CD4-positive, alpha-beta T cell treated with Interferon alpha-2 for 1 hour (primary cell): ENCODE data around the gene TBL1Y.
"Not testable (repeated sequence)": the region's sequence is repeated elsewhere in the genome, so short reads cannot be mapped to it uniquely, and the experiment has no call there.

Source experiments
- DNase-seq, 2 donors: peaks; one replicate each; pipeline ENCODE4 v3.0.0-alpha.2; 2020 to 2022

TBL1Y gene

DNA sequence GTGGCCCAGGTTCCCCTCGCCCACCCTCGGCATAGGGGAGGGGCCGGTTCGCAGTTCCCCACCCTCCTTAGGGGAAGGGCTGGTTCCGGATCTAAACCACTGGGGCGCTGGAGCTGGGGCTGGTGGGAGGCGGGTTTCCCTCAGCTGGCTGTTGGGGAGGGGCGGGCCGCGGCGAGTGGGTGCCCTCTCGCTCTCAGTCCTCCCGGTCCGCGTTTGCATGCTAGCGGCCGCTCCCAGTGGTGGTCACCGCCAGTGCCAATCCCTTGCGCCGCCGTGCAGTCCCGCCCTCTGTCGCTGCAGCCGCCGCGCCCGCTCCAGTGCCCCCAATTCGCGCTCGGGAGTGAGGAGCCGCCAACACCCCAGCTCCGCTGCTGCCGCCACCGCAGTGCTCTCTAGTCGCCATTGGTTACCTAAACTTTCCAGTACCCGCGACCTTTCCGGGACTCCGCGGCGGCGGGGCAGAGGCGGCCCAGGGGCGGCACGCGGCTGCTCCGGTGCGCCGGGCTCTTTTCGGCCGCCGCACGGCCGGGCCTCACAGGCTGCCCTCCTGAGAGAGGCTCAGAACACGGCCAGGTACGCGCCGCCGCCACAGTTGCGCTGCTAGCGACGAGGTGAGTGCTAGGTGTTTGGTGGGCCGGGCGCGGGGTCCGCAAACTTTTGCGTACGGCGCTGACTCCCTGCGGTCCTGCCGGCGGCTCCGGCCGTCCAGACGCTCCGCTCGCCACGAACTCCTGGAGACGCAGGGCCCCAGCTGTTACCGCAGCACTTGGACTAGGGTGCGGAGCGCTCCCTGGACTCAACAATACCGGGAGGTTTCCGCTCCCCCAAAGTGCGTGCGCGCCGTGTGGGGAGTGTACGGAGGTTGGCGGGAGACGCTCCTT is at the start of gene TBL1Y:
Gene TBL1Y, plus strand, starts transcription at position 326 of the 881 bp plus-strand sequence. CDS start 114,388 bp downstream, outside the sequence.
- DNase-seq: no peak

DNA sequence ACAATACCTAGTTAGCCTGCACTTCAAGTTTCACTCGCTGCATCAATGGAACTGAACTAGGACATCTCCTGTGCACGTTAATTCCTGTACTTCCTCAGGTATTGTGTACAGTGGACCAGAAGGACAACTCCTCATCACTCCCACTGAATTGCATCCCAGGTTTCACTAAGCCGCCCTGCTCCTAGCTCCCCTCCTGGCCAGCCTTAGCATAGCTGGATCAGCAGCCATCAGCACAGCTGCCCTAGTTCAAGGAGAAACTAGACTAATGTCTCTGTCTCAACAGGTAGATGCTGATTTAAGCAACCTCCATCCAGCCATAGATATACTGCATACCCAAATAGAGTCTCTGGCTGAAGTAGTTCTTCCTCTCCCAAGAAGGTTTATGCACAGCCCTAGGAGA is 16.0 kb upstream of the TBL1Y start:
- DNase-seq: no peak

DNA sequence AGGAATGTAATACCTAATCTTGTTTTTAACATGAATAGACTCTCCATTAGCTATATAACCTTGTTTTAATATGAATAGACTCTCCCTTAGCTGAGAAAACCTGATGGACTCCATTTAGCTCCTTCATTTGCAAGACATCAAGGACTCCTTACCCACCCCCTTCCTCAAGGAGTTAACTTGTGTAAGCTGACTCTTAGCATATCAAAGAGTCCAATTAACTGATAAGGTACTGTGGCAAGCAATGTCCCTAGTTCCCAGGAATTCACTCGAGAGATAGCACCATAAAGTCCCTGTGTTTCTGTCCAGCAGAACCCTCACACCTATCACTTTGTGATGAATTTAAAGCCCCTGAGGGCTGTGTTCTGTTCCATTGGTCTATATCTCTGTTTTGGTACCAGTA is 15.3 kb upstream of the TBL1Y start:
- DNase-seq: no peak

DNA sequence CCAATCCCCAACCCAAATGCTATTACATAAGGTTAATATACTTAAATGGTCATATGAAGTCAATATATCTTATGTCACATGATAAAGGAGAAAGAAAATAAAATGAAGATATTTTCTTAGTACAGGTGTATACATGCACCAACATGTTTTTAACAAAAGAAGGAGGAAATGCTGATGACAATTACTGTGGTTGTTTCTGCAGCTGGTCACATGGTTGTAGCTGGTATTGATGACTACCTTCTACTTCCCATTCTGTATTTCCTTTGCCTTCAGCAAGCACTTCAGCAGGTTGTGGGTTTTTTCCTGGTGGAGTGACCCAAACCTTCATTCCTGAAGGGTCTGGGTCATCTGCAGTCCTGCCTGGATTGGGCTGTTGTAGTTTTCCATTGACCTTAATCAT is 8.4 kb upstream of the TBL1Y start:
- not testable (repeated sequence) for DNase-seq

DNA sequence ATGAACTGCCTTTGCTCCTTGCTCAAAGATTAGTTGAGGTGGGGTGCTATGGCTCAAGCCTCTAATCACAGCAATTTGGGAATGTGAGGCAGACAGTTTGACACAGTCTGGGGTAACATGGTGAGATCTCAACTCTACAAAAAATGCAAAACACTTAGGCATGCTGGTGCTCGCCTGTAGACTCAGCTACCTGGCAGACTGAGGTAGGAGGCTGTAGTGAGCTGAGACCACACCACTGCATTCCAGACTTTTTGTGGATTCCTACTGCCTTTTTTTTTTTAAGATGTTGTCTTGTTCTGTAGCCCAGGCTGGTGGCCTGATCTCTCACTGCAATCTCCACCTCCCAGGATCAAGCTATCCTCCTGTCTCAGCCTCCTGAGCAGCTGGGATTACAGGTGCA is 2.9 kb upstream of the TBL1Y start:
- no peak for DNase-seq

DNA sequence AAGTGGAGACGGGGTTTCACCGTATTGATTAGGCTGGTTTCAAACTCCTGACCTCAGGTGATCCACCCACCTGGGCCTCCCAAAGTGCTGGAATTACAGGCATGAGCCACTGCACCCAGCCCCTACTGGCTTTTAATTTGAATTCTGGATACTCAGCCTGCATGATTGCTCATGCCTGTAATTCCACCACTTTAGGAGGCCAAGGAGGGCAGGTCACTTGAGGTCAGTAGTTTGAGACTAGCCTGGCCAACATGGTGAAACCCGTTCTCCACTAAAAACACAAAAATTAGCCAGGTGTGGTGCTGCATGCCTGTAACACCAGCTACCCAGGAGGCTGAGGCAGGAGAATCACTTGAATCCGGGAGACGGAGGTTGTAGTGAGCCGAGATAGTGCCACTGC is 2.5 kb upstream of the TBL1Y start:
- DNase-seq: not testable (repeated sequence)

DNA sequence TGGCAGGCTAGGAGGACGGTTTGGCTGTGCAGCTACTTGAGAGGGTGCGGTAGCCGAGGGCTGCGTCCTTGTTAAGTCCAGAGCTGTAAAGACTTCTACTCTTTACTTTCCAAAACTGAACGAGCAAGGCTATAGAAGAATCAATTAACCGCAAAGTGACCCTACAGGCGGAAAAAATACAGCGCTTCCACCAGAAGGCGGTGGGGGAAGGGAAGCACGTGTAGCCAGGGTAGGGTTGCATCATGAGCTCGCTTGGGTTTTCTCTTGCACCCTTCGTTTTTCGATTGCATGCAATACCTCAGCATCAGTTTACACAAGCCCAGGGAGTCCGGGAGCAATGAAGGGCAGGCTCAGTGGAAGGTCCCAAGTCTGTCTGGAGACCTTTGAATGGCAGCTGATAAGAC is 1.4 kb upstream of the TBL1Y start:
- DNase-seq: no peak

DNA sequence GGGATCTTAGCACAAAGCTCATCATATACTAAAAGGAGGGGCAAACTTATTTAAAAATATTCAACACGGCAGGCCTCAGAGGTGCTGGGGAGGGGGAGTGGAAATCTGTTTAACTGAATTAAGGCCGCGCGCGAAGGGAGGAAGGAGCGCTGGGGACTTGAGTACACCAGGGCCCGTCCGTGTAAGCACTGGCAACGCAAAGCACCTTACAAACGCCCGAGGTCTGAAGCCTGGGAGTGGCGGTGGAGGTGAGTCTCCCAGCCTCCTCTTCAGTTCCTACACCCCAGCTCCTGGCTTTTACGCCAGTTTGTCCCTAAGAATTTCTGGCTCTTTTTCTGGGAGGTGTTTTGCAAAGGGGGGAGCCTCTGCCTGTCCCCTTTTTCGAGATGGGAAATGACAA is 641 bp upstream of the TBL1Y start:
- no peak for DNase-seq

DNA sequence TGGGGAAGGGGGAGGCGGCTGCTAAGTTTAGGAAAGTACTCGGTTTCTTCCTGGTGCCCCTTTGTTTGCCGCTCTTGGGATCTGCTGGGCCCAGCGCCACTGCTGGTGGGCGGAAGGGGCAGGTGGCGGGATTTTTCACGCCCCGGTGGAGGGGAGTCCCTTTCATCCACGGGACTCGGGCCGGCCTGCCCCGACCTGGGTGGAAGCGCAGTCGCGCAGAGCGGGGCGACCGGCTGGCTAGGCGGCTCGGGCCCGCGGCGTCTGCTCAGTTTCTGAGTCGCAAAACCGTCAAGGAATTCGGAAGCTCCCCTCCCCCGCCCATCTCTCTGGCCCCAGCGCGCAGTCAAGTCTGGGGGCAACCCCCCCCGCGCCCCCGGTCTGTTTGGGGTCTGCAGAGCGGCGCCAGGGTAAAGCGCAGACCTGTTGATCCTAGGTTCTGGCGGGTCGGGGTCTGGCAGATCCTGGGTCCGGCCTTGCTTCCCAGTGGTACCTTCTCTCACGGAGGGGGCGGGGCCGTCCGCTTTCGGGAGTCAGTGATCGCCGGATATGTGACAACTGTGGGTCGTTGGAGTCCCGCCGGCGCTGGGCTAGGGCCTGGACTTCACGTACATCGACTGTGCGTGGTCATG is 870 bp downstream of the TBL1Y start, which contains the start of gene AMELY:
Gene AMELY, minus strand, starts transcription at position 500 of the 629 bp plus-strand sequence. CDS start 39,144 bp downstream, outside the sequence.
- DNase-seq: no peak

DNA sequence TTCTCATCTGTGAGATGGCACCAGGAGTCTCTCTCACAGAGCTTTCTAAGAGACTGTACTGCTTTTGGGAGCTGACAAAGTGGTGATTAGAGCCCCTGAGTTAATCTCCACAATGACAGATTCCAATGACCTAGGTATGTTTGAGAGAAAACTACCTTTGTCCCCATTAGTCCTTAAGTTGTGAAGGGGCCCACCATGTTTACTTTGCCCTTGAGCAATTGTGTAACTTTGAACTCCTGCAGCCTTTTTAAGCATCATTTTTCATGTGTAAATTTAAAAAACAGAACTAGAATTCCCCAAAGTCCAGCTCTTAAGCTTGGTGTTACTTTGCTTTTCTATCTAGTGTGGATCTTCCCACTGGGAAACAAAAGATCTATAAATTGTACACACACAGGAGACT is 2.9 kb downstream of the TBL1Y start:
- DNase-seq: no peak

DNA sequence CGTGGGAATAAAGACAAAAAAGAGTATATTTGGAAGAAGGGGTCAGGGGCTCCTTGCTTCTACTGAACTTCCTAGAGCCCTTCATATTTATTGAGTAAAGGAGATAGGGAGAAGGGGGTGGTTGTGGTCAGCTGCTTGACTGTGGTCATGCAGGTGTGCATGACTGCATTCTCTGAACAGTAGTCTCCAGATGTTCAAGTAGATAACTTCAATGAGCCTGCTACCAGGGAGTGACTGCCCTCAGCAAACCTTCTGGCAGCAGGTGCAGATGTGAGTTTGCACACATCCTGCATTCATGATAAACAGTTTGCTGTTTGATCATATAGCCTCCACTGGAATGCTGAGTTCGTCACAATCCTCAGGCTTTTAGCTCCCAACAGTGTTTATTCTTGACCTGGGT is 10.6 kb downstream of the TBL1Y start:
- DNase-seq: no peak

DNA sequence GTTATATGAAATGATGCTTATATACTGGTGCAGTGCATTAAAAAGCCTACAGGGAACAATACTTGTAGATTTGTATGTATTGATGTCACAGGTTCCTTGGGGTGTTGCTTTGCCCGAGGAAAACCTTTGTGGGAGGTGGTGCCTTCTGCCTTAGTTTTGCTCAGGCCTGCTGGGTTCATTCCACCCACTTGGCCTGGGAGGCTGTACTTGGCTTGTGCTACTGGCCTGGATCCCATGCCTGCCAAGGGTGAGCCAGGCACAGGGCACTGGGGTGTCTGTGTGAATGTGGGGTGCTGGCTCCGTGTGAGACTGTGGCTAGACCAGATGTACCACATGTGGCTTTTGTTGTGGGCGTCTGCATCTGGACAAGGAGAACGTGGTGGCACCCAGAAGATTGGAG is 17.8 kb downstream of the TBL1Y start:
- DNase-seq: no peak

DNA sequence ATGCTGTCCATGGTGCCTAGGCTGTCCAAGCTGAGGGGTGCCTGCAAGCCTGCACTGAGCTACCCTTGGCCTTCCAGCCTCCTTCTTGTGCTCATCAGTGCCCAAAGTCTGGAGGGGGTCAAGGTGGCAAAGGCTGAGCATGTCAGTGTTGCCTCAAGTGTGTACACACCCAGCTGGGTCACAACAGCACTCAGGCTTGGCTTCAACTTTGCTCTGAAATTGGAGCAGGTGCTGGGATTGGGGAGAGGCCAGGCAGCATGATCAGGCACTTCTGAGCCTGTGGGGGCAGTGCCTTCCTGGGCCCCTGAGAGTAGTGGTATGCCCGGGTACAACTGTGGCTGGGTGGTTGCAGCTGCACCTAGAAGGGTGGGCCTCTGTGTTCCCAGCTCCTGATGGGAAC is 18.7 kb downstream of the TBL1Y start:
- no peak for DNase-seq

DNA sequence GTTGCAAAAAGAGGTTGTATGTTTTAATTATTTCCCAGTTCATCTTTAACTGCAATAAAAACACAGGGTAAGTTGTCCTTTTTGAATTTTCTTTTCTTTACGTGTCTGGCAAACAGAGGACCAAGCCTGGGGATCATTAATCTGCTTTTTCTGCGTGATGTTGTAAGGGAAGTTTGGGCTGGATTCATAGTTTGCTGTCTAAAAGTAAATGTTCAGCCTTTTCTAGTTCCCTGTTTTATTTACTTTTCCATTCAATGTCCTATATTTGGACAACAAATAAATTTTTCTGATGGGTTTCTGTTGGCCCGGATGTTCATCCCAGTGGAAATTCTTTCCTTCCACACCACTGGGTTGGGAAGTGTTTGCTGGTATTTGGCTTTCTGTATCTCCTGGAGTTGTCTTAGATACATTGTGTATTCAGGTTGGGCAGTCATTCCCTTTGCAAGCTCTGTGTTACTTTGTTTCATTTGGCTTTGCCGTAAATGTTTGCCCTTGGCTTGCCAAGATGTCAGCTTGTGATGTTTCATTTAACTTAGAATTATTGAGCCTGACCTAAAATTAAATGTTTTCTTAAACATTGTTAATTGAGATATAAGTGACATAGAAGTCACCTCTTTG is 21.4 kb downstream of the TBL1Y start:
- no peak for DNase-seq

DNA sequence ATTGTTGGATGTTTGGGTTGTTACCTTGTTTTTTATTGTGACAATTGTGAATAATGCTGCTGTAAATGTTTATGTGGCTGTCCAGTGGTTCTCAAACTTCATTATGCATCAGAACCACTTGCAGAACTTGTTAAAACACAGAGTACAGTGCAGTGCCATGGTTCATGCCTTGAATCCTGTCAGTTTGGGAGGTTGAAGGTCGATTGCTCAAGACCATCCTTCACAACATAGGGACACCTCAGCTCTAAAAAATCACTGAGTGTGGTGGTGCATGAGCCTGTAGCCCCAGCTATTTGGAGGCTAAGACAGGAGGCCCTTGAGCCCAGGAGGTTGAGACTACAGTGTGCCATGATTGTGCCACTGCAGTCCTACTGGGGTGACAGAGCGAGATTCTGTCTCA is 25.0 kb downstream of the TBL1Y start:
- no peak for DNase-seq

DNA sequence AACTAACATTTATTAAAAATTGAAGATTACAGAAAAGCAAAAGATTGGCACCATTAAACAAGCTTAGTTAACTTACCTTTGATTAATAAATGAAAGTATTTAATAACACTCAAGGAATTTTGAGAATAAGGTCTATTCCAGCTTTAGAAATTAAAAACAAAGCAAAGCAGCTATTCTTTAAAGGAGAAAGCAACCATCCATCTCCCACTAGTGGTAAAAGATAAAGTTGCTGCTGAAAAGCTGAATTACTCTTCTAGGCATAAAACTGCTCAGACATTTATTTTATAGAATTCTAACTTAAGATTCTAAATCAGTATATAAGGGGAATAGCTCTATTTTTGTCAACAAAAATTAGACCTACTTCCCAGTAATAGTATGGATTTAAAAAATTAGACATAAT is 37.2 kb downstream of the TBL1Y start:
- DNase-seq: no peak

DNA sequence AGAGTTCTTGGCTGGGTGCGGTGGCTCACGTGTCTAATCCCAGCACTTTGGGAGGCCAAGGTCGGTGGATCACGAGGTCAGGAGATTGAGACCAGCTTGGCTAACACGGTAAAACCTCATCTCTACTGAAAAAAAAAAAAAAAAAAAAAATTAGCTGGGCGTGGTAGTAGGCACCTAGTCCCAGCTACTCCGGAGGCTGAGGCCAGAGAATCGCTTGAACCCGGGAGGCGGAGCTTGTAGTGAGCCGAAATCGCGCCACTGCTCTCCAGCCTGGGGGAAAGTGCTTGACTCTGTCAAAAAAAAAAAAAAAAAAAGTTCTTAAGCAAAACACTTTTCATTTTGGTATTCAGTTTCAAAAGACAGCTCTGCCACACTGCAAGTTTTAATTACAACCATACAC is 37.9 kb downstream of the TBL1Y start:
- no peak for DNase-seq

DNA sequence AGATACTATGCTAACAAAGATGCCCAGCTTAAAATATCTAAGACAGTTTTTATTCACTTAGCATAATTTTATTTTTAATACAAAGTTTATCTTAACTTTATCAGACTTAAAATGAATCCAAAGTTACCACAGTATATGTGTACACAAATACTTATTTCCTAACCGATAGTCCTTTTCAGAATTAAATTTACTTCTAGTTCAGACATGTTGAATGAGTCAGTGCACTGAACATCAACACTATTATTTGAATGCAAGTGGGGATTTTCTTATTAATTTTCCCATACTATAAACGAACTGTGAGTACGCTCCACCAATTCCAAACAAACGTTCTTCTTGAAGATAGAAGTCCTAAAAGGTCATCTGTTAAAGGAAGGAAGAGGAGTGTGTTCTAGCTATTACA is 39.5 kb downstream of the TBL1Y start:
- DNase-seq: no peak

DNA sequence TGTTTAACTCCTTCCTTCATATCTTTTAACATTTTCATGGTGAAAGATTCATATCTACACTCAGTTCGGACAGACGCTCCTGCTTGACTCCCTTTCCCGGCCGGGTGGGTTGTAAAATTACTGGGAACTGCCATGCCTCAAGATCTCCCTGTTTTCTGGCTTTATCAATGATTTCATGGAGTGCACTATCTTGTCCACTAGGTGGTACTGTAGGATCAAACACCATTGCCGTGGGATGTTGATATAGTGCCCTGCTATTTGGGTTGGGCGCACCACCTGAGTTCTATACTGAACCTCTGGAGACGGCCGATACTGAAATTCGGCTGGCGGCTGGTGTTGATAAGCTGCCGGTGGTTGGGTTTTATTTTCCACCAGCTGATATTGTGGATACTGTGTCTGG is 54.2 kb downstream of the TBL1Y start:
- peak in 1 of 2 donors; percentile 62 for DNase-seq

DNA sequence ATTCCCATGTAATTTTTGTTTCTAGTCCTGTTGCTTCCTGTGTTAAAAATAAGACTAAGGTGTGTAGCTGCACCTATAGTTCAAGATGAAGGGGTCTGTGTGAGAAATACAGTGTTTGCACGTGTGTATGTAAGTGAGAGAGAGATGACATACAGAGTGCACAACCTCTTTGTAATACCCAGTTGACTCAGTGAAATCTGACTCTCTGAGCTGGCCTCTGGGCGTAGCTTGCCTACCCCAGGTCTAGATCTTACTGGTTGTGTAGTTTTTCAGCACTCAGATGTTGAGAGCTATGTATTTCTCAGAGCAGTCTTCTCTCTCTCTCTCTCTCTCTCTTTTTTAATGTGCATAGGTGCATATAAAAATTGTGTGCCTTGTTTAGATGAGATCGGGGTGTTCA is 56.0 kb downstream of the TBL1Y start:
- DNase-seq: no peak

DNA sequence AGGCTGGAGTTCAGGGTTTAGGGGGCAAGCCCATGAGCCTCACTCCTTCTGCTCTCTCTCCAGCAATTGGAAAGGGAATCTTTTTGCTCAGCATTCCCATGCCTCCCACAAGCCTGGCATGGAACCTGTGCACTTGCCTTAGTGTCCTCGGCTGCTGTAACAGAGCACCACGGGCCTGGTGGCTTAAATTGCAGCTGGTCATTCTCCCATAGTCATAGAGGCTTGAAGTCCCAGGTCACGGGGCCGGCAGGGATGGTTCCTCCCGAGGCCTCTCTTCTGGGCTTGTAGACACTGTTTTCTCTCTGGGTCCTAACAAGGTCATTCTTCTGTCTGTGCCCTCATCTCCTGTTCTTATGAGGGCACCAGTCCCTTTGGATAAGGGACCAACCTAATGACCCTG is 57.2 kb downstream of the TBL1Y start:
- no peak for DNase-seq

DNA sequence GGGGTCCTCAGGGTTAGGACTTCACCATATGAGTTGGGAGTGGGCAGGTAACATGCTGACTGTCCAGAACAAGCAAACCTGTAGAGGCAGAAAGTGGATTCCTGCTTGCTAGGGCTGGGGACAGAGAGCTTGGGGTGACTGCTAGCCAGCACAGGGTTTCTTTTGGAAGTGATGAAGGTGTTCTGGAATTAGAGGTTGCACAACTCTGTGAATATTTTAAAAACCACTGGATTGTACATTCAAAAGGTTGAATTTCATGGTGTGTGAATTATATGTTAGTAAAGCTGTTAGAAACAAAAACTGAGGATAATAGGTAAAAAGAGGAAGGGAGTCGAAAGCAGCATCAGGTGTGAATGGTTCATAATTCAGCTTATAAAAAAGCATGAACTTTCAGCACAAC is 57.7 kb downstream of the TBL1Y start:
- DNase-seq: no peak

DNA sequence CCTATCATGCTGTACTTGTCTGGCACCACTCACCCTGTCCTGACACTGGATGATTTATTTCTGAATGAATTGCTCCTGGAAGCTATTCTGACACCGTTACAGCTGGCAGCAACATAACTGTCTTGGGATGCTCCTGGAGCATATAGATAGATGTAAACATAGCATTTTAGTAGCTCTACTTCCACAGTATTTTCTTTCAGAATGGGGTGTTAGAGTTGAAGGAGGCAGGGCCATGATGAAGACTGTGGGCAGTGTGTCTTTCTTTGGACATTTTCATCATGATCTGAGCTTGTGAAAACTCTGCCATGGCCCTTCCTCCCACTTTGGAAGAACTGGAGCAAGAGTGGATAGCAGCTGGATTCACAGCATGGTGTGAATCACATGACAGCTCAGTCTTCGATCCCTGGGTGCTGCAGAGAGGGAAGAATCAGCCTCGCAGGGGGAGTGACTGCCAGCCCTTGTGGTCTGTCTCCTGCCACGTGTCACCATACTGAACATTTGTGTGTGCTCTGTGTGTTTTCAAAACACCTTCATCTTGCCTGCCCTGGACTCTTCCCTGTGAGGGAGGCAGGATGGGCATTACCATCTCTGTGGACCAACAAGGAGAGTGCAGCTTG is 61.9 kb downstream of the TBL1Y start:
- no peak for DNase-seq

DNA sequence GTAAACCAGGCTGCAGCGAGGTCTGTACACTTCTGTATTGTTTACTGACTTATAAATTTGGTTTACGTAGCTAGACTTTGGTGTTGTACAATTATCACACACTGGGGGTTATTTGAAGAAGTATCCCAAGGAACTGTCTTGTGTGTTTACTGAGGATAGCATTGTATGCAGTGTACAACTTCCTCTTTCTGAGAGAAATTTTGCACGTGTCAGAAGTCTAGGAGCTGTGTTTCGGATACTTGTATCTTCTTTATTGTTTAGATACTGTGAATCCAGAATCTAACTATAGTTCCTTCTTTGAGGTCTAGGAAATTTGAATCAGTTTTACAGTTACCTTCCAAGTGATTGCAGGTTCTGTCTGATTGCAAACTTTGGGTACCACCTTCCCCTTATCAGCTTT is 64.5 kb downstream of the TBL1Y start:
- DNase-seq: no peak
